GM21447 (cell line): ENCODE measurements around the gene CDK1.

ENCODE experiments used
- ATAC-seq: cut with Tn5 transposase; IDR thresholded peaks from one replicate; pipeline ENCODE4 v1.9.1; 2021; ENCODE audit not compliant: unreplicated experiment

Gene CDK1

GRCh38 chr10:60777696-60778213 is 523 bp upstream of the CDK1 start:
- ATAC-seq, result peak; percentile 8

- peak; percentile 11 for ATAC-seq
These were observed 906 bp downstream of the CDK1 start for GRCh38 chr10:60778971-60779796.

- ATAC-seq, result no peak
These were observed 3.4 kb downstream of the CDK1 start for GRCh38 chr10:60781661-60782060.

GRCh38 chr10:60784641-60785040 is 6.4 kb downstream of the CDK1 start:
- no peak for ATAC-seq

GRCh38 chr10:60788544-60788943 is 10.3 kb downstream of the CDK1 start:
- ATAC-seq, result no peak

GRCh38 chr10:60789340-60789739 is 11.1 kb downstream of the CDK1 start:
- no peak for ATAC-seq

- ATAC-seq, result no peak
These were observed 16.7 kb downstream of the CDK1 start for GRCh38 chr10:60794953-60795352.

- ATAC-seq, result no peak
These were observed 17.4 kb downstream of the CDK1 start for GRCh38 chr10:60795465-60796202.

- no peak for ATAC-seq
These were observed 18.2 kb downstream of the CDK1 start for GRCh38 chr10:60796481-60796880.

GRCh38 chr10:60797200-60797599 is 18.9 kb downstream of the CDK1 start:
- no peak for ATAC-seq

- ATAC-seq, result no peak
These were observed 19.8 kb downstream of the CDK1 start for GRCh38 chr10:60798031-60798430.

GRCh38 chr10:60798870-60799269 is 20.6 kb downstream of the CDK1 start:
- ATAC-seq, result no peak

GRCh38 chr10:60799971-60800650 is 21.8 kb downstream of the CDK1 start:
- no peak for ATAC-seq

- no peak for ATAC-seq
These were observed 22.6 kb downstream of the CDK1 start for GRCh38 chr10:60800918-60801317.

GRCh38 chr10:60801522-60801921 is 23.2 kb downstream of the CDK1 start:
- ATAC-seq, result no peak

- ATAC-seq, result no peak
These were observed 25.2 kb downstream of the CDK1 start for GRCh38 chr10:60803433-60803832.

GRCh38 chr10:60803865-60804264 is 25.6 kb downstream of the CDK1 start:
- ATAC-seq, result no peak

GRCh38 chr10:60806921-60807320 is 28.6 kb downstream of the CDK1 start:
- no peak for ATAC-seq

GRCh38 chr10:60807499-60807898 is 29.2 kb downstream of the CDK1 start:
- no peak for ATAC-seq

GRCh38 chr10:60808036-60808435 is 29.8 kb downstream of the CDK1 start:
- ATAC-seq, result no peak

GRCh38 chr10:60809157-60809556 is 30.9 kb downstream of the CDK1 start:
- ATAC-seq, result no peak
